SK-N-SH treated with all-trans-retinoic acid at 6 μM for 48 hours (cell line): Measurements from ENCODE around the gene BSG.

Experiments used
- ARNTL ChIP-seq: fragments of 450-650 bp; formaldehyde crosslinking; IDR thresholded peaks from 2 replicates; pipeline ENCODE4 v1.5.0; 2020; ENCODE audit warnings: low read depth, mild to moderate bottlenecking, moderate library complexity, borderline replicate concordance
- BACH2 ChIP-seq: fragments of 250-450 bp; sonication (Bioruptor Pico); IDR thresholded peaks from 2 replicates; pipeline ENCODE4 v1.9.0; 2021; ENCODE audit warnings: mild to moderate bottlenecking, borderline replicate concordance
- CSDC2 ChIP-seq: fragments of 250-450 bp; sonication (Bioruptor Pico); IDR thresholded peaks from 2 replicates; pipeline ENCODE4 v1.5.0; 2020; ENCODE audit warnings: mild to moderate bottlenecking, moderate library complexity
- ISL1 ChIP-seq: fragments of 250-450 bp; sonication (Bioruptor Pico); IDR thresholded peaks from 2 replicates; pipeline ENCODE4 v2.1.2; 2022; ENCODE audit warnings: mild to moderate bottlenecking, moderate library complexity
- PPARA ChIP-seq: fragments of 250-450 bp; sonication (Bioruptor Pico); IDR thresholded peaks from 2 replicates; pipeline ENCODE4 v1.5.0; 2020; ENCODE audit warnings: mild to moderate bottlenecking, borderline replicate concordance
- RARB ChIP-seq: fragments of 250-450 bp; sonication (Bioruptor Pico); IDR thresholded peaks from 2 replicates; pipeline ENCODE4 v1.8.0; 2021; ENCODE audit warnings: mild to moderate bottlenecking, moderate library complexity
- SNAI2 ChIP-seq: fragments of 250-450 bp; sonication (Bioruptor Pico); IDR thresholded peaks from 2 replicates; pipeline ENCODE4 v1.5.0; 2020; ENCODE audit warnings: mild to moderate bottlenecking, moderate library complexity
- TOX ChIP-seq: fragments of 250-450 bp; sonication (Bioruptor Pico); IDR thresholded peaks from 2 replicates; pipeline ENCODE4 v1.8.0; 2021; ENCODE audit warnings: mild to moderate bottlenecking, moderate library complexity, borderline replicate concordance
- ZC3H10 ChIP-seq: fragments of 250-450 bp; sonication (Bioruptor Pico); IDR thresholded peaks from 2 replicates; pipeline ENCODE4 v1.5.1; 2021; ENCODE audit warnings: mild to moderate bottlenecking, moderate library complexity
- ZFP30 ChIP-seq: fragments of 450-650 bp; formaldehyde crosslinking; IDR thresholded peaks from 2 replicates; pipeline ENCODE4 v1.5.0; 2022; ENCODE audit warnings: mild to moderate bottlenecking, moderate library complexity
- ZNF565 ChIP-seq: fragments of 450-650 bp; formaldehyde crosslinking; conservative IDR thresholded peaks from 2 replicates; pipeline ENCODE4 v1.5.0; 2020; ENCODE audit warnings: low read depth, mild to moderate bottlenecking, moderate library complexity
- TF ChIP-seq, protein P1 (sequence below): fragments of 250-450 bp; sonication (Bioruptor Pico); IDR thresholded peaks from 2 replicates; pipeline ENCODE4 v1.8.0; 2020; ENCODE audit warnings: mild to moderate bottlenecking, moderate library complexity, borderline replicate concordance
- TF ChIP-seq, protein P2 (sequence below): fragments of 250-450 bp; sonication (Bioruptor Pico); IDR thresholded peaks from 2 replicates; pipeline ENCODE4 v1.5.1; 2021; ENCODE audit warnings: mild to moderate bottlenecking, moderate library complexity
- TF ChIP-seq, protein P3 (sequence below): fragments of 250-450 bp; sonication (Bioruptor Pico); IDR thresholded peaks from 2 replicates; pipeline ENCODE4 v1.8.0; 2021; ENCODE audit warnings: low read depth, mild to moderate bottlenecking, moderate library complexity, borderline replicate concordance

DNA sequence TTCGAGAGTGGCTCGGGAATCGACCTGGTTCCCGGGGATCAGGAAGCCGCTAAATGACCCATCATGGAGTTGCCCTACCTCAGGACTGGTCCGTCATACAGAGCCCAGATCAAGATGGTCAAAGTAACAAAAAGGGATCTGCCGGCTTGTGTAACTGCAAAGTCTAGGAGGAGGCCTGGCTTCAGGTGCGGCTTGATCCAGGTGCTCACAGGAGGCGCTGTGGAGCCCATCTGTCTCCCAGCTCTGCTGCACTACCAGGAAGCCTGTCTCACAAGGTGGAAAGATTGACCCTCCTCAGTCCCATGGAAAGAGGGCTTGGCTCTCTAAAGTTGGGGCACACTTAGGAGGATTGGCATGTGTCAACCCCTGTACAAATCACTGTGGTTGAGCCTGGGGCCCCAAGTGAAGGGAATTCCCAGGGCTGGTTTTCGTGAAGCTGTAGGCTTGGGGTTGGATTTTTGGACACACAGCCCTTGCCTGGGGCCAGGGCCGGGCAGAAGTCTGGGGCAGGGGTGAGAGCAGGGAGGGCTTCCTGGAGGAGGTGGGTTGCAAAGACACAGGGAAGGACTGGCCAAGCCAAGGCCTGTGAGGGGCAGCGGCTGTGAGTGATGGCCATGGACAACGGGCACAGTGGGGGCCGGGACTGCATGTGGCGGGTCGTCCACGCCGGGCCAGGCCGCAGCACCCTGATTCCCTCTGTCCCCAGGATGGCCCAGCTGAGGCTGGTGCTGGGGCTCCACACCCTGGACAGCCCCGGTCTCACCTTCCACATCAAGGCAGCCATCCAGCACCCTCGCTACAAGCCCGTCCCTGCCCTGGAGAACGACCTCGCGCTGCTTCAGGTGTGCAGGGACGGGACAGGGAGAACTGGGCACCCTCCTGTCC is 24.3 kb upstream of the BSG start:
- no peak for TF ChIP-seq TOX
- TF ChIP-seq SNAI2, result no peak
- TF ChIP-seq RARB, result no peak
- TF ChIP-seq CSDC2 (CRISPR knock-in tag), result no peak
- no peak for TF ChIP-seq PPARA
- TF ChIP-seq ARNTL (CRISPR knock-in tag), result no peak
- TF ChIP-seq, protein P1, sequence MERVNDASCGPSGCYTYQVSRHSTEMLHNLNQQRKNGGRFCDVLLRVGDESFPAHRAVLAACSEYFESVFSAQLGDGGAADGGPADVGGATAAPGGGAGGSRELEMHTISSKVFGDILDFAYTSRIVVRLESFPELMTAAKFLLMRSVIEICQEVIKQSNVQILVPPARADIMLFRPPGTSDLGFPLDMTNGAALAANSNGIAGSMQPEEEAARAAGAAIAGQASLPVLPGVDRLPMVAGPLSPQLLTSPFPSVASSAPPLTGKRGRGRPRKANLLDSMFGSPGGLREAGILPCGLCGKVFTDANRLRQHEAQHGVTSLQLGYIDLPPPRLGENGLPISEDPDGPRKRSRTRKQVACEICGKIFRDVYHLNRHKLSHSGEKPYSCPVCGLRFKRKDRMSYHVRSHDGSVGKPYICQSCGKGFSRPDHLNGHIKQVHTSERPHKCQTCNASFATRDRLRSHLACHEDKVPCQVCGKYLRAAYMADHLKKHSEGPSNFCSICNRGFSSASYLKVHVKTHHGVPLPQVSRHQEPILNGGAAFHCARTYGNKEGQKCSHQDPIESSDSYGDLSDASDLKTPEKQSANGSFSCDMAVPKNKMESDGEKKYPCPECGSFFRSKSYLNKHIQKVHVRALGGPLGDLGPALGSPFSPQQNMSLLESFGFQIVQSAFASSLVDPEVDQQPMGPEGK (CRISPR knock-in tag), result no peak
- TF ChIP-seq ZNF565 (CRISPR knock-in tag), result no peak
- TF ChIP-seq, protein P2, sequence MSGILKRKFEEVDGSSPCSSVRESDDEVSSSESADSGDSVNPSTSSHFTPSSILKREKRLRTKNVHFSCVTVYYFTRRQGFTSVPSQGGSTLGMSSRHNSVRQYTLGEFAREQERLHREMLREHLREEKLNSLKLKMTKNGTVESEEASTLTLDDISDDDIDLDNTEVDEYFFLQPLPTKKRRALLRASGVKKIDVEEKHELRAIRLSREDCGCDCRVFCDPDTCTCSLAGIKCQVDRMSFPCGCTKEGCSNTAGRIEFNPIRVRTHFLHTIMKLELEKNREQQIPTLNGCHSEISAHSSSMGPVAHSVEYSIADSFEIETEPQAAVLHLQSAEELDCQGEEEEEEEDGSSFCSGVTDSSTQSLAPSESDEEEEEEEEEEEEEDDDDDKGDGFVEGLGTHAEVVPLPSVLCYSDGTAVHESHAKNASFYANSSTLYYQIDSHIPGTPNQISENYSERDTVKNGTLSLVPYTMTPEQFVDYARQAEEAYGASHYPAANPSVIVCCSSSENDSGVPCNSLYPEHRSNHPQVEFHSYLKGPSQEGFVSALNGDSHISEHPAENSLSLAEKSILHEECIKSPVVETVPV, result no peak
- no peak for TF ChIP-seq ZFP30 (CRISPR knock-in tag)
- TF ChIP-seq, protein P3, sequence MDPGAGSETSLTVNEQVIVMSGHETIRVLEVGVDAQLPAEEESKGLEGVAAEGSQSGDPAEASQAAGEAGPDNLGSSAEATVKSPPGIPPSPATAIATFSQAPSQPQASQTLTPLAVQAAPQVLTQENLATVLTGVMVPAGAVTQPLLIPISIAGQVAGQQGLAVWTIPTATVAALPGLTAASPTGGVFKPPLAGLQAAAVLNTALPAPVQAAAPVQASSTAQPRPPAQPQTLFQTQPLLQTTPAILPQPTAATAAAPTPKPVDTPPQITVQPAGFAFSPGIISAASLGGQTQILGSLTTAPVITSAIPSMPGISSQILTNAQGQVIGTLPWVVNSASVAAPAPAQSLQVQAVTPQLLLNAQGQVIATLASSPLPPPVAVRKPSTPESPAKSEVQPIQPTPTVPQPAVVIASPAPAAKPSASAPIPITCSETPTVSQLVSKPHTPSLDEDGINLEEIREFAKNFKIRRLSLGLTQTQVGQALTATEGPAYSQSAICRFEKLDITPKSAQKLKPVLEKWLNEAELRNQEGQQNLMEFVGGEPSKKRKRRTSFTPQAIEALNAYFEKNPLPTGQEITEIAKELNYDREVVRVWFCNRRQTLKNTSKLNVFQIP, result no peak
- TF ChIP-seq ISL1 (CRISPR knock-in tag), result no peak
- no peak for TF ChIP-seq ZC3H10
- no peak for TF ChIP-seq BACH2 (CRISPR knock-in tag)
